Measurements from ENCODE around the gene CPVL.
A peak's percentile ranks its signal among the peaks of the same experiment; 100 is the strongest.

Gene CPVL

DNA sequence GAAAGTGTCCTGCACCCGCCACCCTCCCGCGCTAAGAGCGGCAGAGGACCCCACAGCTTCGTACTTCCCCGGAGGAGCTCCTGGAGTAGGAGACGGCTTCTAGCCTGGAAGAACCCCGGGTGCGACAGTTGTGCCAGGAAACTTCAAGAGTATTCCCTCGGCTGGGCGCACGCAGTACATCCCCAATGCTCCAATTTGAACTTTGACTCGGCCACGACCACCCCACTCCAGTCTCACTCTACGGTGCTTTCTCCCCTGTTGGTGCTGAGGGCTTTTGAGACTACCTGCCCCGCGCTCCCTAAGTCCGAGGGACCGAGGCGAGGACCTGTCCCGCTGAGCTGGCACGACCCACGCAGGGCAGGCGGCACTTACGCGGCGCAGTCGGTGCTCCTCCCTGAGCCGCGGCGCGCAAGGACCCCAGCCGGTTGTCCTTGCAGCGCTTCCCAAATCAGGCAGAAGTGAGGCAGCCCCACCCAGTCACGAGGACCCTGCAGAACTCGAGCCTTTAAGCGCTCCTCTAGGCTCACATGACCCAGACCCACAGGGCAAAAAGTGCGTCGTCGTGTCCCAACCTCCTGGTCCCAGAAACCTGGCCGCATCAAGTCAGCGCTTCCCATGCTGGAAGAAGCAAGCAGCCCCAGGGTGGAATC lies at the start of gene CPVL:
CPVL (minus strand) TSS at position 481 of the 650 bp plus-strand sequence. CDS start 25,476 bp downstream, outside the sequence.
- peak; percentile 65 for DNase-seq

DNA sequence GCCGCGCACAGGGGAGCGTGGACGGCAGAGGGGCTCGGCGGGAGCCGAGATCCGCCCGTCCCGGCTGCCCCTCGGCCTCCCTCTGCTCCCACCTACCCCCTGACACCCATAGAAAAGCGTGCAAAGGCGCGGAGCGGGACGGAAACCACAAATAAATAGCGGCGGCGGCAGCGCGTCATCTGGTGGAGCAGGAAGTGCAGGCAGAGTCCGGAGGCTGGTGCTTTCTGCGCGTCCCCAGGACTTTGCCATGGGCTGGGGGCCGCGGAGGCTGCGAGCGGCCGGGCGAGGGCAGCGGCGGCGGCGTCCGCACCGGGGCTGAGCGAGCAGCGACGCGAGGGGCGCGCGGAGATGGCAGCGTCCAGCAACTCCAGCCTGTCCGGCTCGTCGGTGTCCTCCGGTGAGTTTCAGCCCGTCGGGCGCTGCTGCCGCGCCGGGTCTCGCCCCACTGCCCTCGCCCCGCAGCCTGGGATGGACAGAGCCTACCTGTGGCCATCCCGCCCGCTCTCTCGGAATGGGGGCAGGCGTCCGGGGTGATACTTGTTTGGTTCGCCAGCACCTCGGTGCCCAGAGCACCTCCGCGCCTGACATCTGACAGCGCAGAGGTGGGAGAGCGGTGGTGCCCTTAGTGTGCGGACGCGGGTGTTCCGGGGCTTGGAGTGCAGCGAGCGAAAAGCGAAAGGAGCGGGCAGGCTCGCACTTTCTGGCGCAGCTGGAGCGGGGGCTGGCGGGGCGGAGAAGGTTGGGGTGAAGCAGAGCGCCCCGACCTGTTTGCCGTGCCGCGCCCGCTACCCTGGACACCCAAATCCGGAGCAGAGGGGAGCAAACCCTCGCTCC lies 48.5 kb upstream of the CPVL start, which contains the start of gene CHN2:
CHN2 (plus strand) TSS at position 182 of the 834 bp plus-strand sequence.
- DNase-seq = peak; percentile 87

DNA sequence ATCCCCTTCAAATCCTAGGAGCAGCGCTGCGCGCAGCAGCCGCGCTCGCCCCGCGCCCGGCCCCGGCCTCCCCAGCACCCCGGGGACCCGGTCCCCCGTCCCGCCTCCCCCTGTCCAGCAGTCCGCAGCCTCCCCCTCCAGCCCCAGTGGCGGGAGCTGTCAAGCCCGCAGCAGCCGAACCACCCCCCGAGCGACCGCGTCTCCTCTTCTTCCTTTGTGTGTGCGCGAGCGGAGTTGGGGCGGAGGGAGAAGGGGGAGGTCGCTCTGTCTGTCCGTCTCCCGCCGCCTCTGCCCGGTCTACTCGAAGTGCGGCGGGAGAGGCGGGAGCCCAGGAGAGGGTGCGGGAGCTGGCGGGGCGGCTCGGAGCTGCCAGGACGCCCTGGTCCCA lies 47.9 kb upstream of the CPVL start:
- DNase-seq = no peak

DNA sequence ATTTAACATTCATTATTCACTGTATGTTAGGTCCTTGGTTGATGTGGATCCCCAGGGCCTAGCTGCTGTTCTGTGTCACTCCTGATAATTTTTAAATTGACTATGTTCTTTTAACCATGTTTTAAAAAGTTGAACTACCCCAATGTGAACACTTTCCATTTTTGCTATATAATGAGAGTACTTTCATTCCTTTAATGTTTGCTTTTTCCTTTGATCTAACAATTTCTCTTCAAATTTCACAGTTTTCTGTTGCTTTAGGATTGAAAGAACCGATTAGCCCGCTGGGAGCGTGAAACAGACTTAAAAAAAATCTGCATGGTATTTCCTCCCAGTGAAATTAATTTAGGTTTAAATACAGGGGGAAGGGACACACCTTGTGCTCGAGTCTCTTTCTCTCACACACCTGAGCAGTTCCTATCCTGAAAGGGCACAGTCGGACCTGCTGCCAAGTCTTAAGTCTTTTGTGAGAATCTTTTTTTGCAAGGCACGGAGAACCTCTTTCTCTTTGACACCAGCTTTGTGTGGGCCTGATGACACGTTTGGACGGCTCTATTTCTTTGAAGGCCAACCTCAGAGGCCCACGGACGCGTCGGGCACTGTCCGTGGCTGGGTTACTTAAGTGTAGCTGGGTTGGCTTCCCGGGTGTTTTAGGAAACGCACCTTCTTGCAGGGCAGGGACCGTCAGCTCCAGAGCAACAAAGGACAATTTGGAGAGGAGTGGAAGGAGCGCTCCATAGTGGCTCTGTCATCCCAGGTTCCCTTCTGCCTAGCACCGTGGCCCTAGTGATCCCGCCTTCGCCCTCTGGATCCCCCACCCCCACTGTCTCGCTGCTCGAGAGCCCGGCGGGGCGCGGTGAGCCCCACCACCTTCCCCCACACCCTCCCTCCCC lies 47.2 kb upstream of the CPVL start:
- peak; percentile 65 for DNase-seq

DNA sequence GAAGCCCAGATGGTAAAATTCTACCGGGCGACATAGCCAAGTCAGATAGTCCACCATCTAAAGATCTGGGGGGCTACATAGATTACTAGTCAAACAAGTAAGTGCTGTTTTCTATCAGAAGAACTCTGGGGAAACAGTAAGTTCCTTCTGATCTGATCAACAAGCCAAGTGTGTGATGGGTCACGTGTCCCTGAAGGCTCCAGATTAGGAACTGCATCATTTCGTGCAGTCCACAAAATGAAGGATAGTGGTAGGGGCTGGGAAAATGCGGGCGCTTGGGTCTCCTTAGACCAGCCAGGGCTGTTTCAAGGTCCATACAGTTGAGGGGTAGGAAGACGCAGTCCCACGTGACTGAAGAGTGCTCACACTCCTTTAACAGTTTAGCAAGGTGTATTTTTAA lies 46.5 kb upstream of the CPVL start:
- DNase-seq = no peak

DNA sequence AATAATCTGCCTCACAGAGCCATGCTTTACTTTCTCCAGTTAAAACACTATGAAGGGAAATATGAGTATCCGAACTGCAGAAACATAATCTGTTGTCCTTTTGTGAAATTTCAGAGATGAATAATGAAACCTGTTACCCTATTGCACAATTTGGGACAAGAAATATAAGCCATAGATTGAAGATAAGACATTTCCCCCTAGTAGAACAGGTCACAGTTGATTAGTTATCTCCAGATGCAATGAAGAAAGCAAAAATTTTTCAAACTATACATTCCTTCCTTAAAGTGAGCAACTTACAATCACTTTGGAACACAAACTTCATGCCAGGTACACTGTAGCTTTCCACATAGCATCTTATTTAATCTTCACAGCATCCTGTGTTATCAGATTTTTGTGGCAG lies 46.0 kb upstream of the CPVL start:
- DNase-seq = no peak

DNA sequence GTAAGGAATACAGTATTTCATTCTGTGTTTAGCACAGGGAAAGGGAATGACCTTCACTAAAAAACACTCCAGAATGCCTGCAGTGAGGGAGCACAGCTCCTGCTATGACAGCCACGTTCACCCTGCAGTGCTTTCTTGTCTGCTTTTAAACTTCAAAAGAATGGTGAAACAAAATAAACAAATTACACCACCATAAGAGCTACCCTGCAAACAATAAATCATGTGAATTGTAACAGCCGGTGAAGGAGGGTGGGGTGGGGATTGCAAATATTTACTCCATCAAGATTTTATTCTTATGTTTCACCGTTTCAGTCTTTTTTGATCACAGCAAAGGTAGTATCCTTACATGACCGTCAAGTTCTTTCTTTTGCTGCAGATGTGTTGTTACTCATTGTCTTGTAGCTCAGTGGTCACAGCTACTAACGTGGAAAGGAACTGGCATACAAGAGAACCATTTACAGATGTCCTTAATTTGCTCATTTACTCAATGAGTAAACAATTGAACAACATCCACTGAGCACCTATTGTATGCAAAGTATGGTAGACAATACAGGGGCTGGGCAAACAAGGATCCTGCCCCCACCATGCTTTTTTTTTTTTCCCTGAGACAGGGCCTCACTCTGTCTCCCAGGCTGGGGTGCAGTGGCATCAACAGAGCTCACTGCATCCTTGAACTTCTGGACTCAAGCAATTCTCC lies 44.2 kb upstream of the CPVL start:
- DNase-seq = no peak

DNA sequence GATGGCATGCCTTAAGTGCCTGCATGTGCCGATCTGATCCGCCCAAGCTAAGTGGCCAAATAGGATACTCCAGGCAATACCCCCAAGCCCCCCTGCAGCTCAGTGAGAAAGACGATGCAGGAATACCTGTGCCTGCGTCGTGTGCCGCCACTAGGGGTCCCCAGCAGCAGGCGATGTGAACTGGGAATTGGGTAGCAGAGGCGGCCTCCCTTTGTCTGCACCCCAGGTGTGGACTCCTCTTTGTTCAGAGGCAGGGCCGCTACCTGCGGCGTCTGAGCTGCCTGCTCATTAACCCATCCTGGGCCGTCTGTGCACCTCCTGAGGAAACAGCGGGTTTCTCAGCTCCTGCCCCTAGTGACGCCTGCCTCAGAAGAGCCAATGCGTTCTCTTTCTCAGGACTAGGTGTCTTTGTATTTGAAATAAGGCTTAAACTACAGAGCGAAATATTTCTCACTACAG lies 43.4 kb upstream of the CPVL start:
- peak; percentile 82 for DNase-seq

GRCh38 chr7:29185613-29186012 lies 39.3 kb upstream of the CPVL start:
- no peak for DNase-seq

DNA sequence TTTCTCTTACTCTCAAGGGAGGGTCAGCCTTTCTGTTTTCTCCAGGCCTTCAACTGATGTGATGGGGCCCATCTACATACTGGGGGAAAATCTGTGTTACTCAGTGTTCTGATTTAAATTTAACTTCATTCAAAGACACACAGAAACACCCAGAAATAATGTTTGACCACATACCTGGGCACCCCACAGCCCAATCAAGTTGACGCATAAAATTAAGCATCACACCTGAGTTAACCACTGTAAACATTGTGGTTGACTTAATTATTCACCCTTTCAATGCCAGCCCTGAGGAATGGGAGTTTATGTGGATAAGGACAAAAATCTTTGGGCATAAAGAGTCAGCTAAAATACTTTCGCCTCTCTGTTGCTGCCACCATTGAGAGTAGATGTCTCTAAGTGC lies 38.3 kb upstream of the CPVL start:
- DNase-seq = no peak

- no peak for DNase-seq
These were observed 32.8 kb upstream of the CPVL start for GRCh38 chr7:29179115-29179514.

DNA sequence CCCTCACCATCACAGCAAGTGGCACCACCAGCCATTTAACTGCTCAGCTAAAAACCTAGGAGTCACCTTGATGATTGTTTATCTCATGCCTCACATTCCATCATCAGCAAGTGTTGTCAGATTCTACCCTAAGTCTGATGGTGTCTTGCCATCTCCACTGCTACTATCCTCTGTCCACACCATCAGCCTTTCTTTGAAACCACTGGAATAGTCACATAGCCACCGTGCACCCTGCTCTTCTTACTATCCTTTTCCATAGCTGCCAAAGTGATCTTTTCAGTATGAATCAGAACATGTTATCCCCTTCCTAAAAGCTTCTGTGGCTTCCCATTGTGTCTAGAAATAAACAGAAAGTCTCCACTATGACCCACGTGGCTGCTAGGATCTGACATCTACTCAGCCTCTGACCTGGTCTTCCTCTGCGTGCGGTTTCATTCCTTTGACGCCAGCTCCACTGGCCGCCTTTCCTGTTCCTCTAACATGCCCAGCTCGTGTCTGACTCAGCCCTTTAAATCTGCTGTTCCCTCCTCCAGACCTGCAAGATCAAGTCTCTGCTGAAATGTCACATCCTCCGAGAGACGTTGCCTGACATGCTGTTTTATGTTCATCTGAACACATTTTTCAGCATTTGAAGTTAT lies 31.7 kb upstream of the CPVL start:
- no peak for DNase-seq

DNA sequence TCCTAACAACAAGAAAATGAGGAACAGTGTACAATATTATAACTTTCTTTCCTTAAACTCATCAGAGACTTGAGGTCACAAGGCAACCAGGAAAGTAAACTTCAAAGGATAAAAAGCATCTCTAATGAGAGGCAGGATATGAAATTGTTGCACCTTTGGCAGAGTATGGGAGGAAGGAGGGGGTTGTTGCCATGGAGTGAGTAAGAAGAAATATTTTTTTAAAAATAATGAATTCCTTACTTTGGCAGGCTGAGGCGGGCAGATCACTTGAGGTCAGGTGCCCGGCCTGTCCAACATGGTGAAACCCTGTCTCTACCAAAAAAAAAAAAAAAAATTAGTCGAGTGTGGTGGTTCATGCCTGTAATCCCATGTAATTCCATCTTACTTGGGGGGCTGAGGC lies 27.1 kb upstream of the CPVL start:
- no peak for DNase-seq

DNA sequence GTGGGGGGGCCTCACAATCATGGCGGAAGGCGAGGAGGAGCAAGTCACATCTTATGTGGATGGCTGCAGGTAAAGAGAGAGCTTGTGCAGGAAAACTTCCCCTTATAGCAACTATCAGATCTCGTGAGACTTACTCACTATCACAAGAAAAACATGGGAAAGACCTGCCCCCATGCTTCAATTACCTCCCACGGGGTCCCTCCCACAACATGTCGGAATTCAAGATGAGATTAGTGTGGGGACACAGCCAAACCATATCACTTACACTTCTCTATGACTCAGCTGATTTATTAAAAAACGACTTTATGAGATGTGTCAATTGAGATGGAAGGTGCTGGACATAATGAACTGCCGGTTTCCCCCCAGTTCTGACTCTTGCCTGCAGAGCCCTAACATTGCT lies 24.4 kb upstream of the CPVL start:
- no peak for DNase-seq

GRCh38 chr7:29167721-29168120 lies 21.4 kb upstream of the CPVL start:
- DNase-seq = no peak

GRCh38 chr7:29163854-29164253 lies 17.5 kb upstream of the CPVL start:
- DNase-seq = no peak

DNA sequence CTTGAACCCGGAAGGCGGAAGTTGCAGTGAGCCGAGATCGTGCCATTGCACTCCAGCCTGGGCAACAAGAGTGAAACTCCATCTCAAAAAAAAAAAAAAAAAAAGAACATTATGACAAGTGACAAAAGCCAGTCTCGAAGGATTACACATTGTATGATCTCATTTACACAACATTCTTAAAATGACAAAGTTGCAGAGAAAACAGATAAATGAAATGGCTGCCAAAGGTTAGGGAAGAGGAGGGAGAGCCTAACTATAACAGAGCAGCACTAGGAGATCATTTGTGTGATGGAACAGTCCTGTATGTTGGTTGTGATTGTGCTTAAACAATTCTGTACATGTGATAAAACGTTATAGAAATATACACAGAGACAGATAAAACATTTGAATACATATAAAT lies 16.2 kb upstream of the CPVL start:
- DNase-seq = no peak

DNA sequence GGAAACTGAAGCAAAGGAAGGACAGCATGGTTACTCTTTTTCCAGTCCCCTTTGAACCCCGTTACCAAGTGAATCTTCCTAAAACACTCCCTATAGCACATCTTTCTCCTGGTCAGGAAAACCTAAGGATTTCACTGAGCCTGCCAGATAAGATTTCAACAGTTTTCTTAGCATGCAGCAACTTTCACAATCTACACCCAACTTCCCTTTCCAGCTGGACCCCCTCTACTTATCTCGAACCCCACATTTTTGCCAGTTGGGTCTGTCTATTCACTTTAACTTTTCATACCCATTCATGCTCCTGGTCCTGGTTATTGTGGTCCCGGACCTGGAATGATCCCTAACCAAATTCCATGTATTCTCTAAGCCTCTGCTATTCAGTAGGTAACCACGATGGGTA lies 14.9 kb upstream of the CPVL start:
- no peak for DNase-seq

- no peak for DNase-seq
These were observed 13.7 kb upstream of the CPVL start for GRCh38 chr7:29160080-29160479.

DNA sequence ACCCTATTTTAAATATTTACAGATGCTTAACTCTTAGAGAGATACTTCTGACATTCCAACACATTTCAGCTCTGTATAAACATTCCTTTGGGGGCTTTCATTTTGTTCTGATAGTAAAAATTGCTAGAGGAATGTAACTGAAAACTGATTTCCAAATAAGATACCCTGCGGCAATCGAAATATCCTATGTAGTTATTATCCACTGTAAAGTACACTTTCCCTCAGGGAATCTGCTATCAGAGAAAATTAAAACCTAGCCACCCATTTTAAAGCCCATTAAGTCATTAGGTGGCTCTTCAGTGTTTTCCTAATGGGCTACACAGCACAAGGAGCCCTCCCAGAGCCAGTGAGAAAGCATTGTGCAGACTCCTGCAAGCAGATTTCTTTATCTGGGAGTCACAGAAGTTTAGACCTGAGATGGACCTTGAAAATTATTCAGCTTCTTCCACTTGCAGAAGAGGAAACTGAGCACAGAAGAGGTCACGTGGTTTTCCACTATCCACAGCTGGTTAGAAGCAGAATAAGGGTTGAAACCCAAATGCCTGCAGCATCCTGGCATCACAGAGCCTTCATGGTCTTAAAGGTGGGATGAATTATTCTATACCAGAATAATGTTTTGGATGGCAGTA lies 12.6 kb upstream of the CPVL start:
- no peak for DNase-seq

GRCh38 chr7:29156907-29157452 lies 10.6 kb upstream of the CPVL start:
- DNase-seq = peak; percentile 35
